SU-DHL-6 (cell line): Measurements from ENCODE around the gene DCK.

Experiments
- H2AFZ ChIP-seq: fragments of 200-600 bp; sonication (generic); 2 replicates; pipeline ENCODE4 v1.6.1; 2014; ENCODE audit warnings: low read depth, mild to moderate bottlenecking, moderate library complexity, mixed read lengths, antibody characterized with exemption, low read length; ENCODE audit not compliant: severe bottlenecking
- H3F3A ChIP-seq: fragments of 200-600 bp; shearing (Covaris generic); 2 replicates; pipeline ENCODE4 v1.6.0; 2016; ENCODE audit warnings: antibody characterized with exemption, mild to moderate bottlenecking; ENCODE audit not compliant: insufficient read depth
- H3K27ac ChIP-seq: fragments of 200-600 bp; sonication (generic); 2 replicates; pipeline ENCODE4 v1.5.1; 2016; ENCODE audit warnings: low read depth, mild to moderate bottlenecking, low read length, moderate library complexity, mixed read lengths
- H3K27me3 ChIP-seq: fragments of 200-600 bp; sonication (generic), shearing (Covaris generic); 2 replicates; pipeline ENCODE4 v1.6.0; 2014; ENCODE audit warnings: mild to moderate bottlenecking, low read length
- H3K36me3 ChIP-seq: fragments of 200-600 bp; sonication (generic); 2 replicates; pipeline ENCODE4 v1.6.1; 2014; ENCODE audit warnings: mild to moderate bottlenecking, low read length, mixed read lengths
- H3K4me2 ChIP-seq: fragments of 300-600, 200-600 bp; shearing (Covaris generic), sonication (generic); 2 replicates; pipeline ENCODE4 v1.6.0; 2014; ENCODE audit warnings: low read length, low read depth, mild to moderate bottlenecking; ENCODE audit not compliant: poor library complexity, severe bottlenecking
- H3K4me3 ChIP-seq: fragments of 200-600 bp; sonication (generic); 2 replicates; pipeline ENCODE4 v1.5.1; 2014; ENCODE audit warnings: antibody characterized with exemption, low read length, mild to moderate bottlenecking, mixed read lengths; ENCODE audit not compliant: insufficient read depth, poor library complexity, severe bottlenecking
- H3K79me2 ChIP-seq: fragments of 200-600 bp; sonication (generic); 2 replicates; pipeline ENCODE4 v1.6.1; 2014; ENCODE audit warnings: mild to moderate bottlenecking, low read length, moderate library complexity; ENCODE audit not compliant: insufficient read depth
- H3K9ac ChIP-seq: fragments of 200-600 bp; sonication (generic); 2 replicates; pipeline ENCODE4 v1.7.0; 2014; ENCODE audit warnings: mild to moderate bottlenecking, low read length
- H3K9me2 ChIP-seq: fragments of 200-600 bp; sonication (generic); replicated peaks from 2 replicates; pipeline ENCODE4 v1.6.1; 2014; ENCODE audit warnings: low read length; ENCODE audit not compliant: insufficient read depth
- H3K9me3 ChIP-seq: fragments of 200-600 bp; sonication (generic); 2 replicates; pipeline ENCODE4 v1.6.1; 2014; ENCODE audit warnings: low read length, mixed read lengths; ENCODE audit not compliant: insufficient read depth
- H4K20me1 ChIP-seq: fragments of 200-600 bp; sonication (generic); 2 replicates; pipeline ENCODE4 v1.6.1; 2014; ENCODE audit warnings: low read depth, mild to moderate bottlenecking, antibody characterized with exemption, low read length, moderate library complexity, mixed read lengths
- CTCF ChIP-seq: fragments of 200-600 bp; sonication (generic); IDR thresholded peaks from one replicate; pipeline ENCODE4 v1.5.1; 2017; ENCODE audit warnings: antibody characterized with exemption, mild to moderate bottlenecking, low read length, moderate library complexity; ENCODE audit not compliant: insufficient read depth, poor library complexity, severe bottlenecking
- EZH2phosphoT487 ChIP-seq: fragments of 200-600 bp; sonication (generic), shearing (Covaris generic); conservative IDR thresholded peaks from 2 replicates; pipeline ENCODE4 v1.6.1; 2018; ENCODE audit warnings: mild to moderate bottlenecking, antibody characterized with exemption, low read length, moderate library complexity, mixed read lengths

Gene DCK

GRCh38 chr4:70994069-70994366 lies 569 bp downstream of the DCK start:
- H3K36me3 ChIP-seq = peaks cover 16% of the 10 kb centered on the region
- no peaks in the 10 kb centered on the region for H4K20me1 ChIP-seq
- peak overlapping the region; percentile 94 for H3K4me2 ChIP-seq
- H3K9ac ChIP-seq = peak overlapping the region; percentile 86
- H3K27me3 ChIP-seq = no peaks in the 10 kb centered on the region
- H3F3A ChIP-seq = peaks cover 37% of the 10 kb centered on the region
- H3K9me2 ChIP-seq = no peaks in the 10 kb centered on the region
- H3K9me3 ChIP-seq = no peaks in the 10 kb centered on the region
- TF ChIP-seq EZH2phosphoT487 (no peak), CTCF (no peak)
- peak overlapping the region; percentile 94 for H3K27ac ChIP-seq
- H2AFZ ChIP-seq = no peak overlapping the region
- peaks cover 55% of the 10 kb centered on the region for H3K79me2 ChIP-seq
- peak overlapping the region; percentile 91 for H3K4me3 ChIP-seq

GRCh38 chr4:70994387-70995099 lies 1.1 kb downstream of the DCK start:
- TF ChIP-seq EZH2phosphoT487 (no peak), CTCF (no peak)
- H3K79me2 ChIP-seq = peaks cover 58% of the 10 kb centered on the region
- peak overlapping the region; percentile 94 for H3K27ac ChIP-seq
- peak overlapping the region; percentile 86 for H3K9ac ChIP-seq
- peak overlapping the region; percentile 91 for H3K4me3 ChIP-seq
- H3K9me2 ChIP-seq = no peaks in the 10 kb centered on the region
- peaks cover 37% of the 10 kb centered on the region for H3F3A ChIP-seq
- H3K4me2 ChIP-seq = peak overlapping the region; percentile 94
- H2AFZ ChIP-seq = no peak overlapping the region
- H3K9me3 ChIP-seq = no peaks in the 10 kb centered on the region
- H3K27me3 ChIP-seq = no peaks in the 10 kb centered on the region
- H4K20me1 ChIP-seq = no peaks in the 10 kb centered on the region
- peaks cover 18% of the 10 kb centered on the region for H3K36me3 ChIP-seq

DNA sequence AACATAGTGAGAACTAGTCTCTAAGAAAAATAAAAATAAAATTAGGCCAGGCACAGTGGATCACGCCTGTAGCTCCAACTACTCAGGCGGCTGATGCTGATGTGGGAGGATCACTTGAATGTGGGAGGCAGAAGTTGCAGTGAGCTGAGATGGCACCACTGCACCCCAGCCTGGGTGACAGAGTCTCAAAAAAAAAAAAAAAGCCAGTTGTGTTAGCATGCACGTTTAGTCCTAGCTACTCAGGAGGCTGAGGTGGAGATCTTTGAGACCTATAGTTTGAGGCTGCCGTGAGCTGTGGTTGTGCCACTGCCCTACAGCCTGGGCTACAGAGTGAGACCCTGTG lies 2.5 kb downstream of the DCK start:
- no peaks in the 10 kb centered on the region for H3K9me2 ChIP-seq
- H3K79me2 ChIP-seq = peaks cover 68% of the 10 kb centered on the region
- peak overlapping the region; percentile 91 for H3K4me3 ChIP-seq
- no peaks in the 10 kb centered on the region for H4K20me1 ChIP-seq
- H2AFZ ChIP-seq = no peak overlapping the region
- H3K4me2 ChIP-seq = peak overlapping the region; percentile 94
- H3K27me3 ChIP-seq = no peaks in the 10 kb centered on the region
- no peaks in the 10 kb centered on the region for H3K9me3 ChIP-seq
- peaks cover 37% of the 10 kb centered on the region for H3F3A ChIP-seq
- no peak for TF ChIP-seq EZH2phosphoT487
- TF ChIP-seq CTCF = no peak
- peak overlapping the region; percentile 86 for H3K9ac ChIP-seq
- peak overlapping the region; percentile 94 for H3K27ac ChIP-seq
- H3K36me3 ChIP-seq = peaks cover 18% of the 10 kb centered on the region
